SU-DHL-6 (cell line): Measurements from ENCODE around the gene FRMD8.

ENCODE experiments used
- EZH2phosphoT487 ChIP-seq: fragments of 200-600 bp; sonication (generic), shearing (Covaris generic); conservative IDR thresholded peaks from 2 replicates; pipeline ENCODE4 v1.6.1; 2018; ENCODE audit warnings: mild to moderate bottlenecking, antibody characterized with exemption, low read length, moderate library complexity, mixed read lengths
- TF ChIP-seq, protein P1 (sequence below): fragments of 200-600 bp; sonication (generic); IDR thresholded peaks from one replicate; pipeline ENCODE4 v1.5.1; 2017; ENCODE audit warnings: antibody characterized with exemption, mild to moderate bottlenecking, low read length, moderate library complexity; ENCODE audit not compliant: insufficient read depth, poor library complexity, severe bottlenecking

DNA sequence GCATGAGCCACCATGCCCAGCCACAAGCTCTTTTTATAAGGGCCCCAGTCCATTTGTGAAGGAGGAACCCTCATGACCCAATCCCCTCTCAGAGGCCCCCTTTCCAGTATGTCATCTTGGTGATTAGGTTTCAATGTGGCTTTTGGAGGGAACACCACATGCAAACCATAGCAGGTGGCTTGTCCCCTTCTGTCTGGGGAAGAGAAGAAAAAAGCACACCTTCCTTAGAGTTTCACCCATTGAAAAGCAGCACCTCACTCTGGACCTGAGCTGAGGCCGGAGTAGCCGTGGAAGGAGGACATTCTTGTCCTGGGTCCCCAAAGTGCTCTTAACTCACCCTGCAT lies 61.6 kb downstream of the FRMD8 start:
- TF ChIP-seq, protein P1, sequence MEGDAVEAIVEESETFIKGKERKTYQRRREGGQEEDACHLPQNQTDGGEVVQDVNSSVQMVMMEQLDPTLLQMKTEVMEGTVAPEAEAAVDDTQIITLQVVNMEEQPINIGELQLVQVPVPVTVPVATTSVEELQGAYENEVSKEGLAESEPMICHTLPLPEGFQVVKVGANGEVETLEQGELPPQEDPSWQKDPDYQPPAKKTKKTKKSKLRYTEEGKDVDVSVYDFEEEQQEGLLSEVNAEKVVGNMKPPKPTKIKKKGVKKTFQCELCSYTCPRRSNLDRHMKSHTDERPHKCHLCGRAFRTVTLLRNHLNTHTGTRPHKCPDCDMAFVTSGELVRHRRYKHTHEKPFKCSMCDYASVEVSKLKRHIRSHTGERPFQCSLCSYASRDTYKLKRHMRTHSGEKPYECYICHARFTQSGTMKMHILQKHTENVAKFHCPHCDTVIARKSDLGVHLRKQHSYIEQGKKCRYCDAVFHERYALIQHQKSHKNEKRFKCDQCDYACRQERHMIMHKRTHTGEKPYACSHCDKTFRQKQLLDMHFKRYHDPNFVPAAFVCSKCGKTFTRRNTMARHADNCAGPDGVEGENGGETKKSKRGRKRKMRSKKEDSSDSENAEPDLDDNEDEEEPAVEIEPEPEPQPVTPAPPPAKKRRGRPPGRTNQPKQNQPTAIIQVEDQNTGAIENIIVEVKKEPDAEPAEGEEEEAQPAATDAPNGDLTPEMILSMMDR: no peak
- TF ChIP-seq EZH2phosphoT487: no peak
